Measurements from ENCODE around the gene ZNF692. TPM values are rescaled to one million over a fixed set of nuclear protein-coding genes. Genes with fewer than 3 reads are reported as not detected.
"Not testable (repeated sequence)": the region's sequence is repeated elsewhere in the genome, so short reads cannot be mapped to it uniquely, and the experiment has no call there.

The ZNF692 gene
- polyA plus RNA-seq, 6 donors from 2014 or later = 3.1 to 16.1 (median 8.4) TPM

DNA sequence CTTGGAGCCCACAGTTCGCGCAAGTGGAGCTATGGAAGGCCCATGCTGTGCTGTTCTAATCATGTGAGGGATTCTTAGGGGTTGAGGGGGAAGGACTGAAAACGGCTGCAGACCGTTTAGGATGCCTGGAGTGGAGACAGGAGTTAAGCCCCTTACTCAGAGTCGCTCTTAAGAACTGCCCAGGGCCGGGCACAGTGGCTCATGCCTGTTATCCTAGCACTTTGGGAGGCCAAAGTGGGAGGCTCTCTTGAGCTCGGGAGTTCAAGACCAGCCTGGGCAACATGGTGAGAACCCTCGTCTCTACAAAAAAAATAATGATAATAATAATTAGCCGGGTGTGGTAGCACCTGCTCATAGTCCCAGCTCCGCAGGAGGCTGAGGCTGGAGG is 19.7 kb downstream of the ZNF692 start:
- ATAC-seq (ENCODE audit: low read depth in 2 of 2) (no peak), DNase-seq (peak; percentile 24)
- no peaks in the 10 kb centered on the region for H3K27me3 Mint-ChIP-seq
- peaks cover 21 to 41% (median 31%) of the 10 kb centered on the region in 3 donors for H3K4me1 Mint-ChIP-seq
- no peaks in the 10 kb centered on the region for H3K9me3 Mint-ChIP-seq
- H3K27ac Mint-ChIP-seq = peak overlapping the region in 3 of 6 donors; percentile 99 to 100 (median 99)
- H3K36me3 Mint-ChIP-seq = no peaks in the 10 kb centered on the region
- H3K4me3 Mint-ChIP-seq = no peak overlapping the region

DNA sequence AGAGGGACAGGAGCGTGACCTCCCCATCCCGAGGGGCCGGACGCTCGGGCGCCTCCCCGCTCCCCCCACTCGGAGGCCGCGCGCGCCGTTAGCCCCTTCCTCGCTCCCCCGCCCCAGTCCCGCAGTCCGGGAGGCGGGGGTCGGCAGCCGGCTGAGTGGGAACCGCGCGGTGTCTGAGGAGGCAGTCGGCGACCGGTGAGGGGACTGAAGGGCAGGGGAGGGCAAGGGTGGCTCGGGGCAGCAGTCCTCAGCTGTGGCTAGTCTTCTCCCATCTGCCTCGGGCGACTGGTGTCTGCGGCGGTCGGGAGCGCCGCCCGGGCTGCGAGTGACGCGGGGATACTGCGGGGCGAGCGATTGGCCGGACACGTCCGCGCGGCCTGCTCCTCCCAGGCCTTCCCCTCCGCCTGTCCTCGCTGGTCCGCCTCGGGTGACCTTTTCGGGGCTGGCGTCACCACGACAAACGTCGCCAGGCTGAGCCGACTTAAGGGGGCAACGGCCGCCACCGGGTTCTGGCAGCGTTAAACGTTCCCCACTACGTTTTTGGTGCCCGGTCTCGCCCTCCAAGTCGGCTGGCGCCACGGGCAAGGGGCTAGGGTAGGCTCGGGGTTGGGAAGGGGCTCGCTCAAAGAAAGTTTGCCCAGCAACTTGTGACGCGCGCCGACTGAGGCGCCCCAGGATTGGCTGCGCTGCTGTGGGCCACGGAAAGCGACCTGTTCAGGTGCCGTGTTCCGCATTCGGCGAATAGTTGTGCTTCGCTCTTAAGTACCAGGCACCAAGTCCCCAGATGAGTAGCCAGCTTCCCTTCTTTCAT is 20.3 kb downstream of the ZNF692 start:
- H3K36me3 Mint-ChIP-seq = no peaks in the 10 kb centered on the region
- no peak overlapping the region for H3K4me3 Mint-ChIP-seq
- DNase-seq = peak; percentile 91
- H3K9me3 Mint-ChIP-seq = no peaks in the 10 kb centered on the region
- H3K27me3 Mint-ChIP-seq = no peaks in the 10 kb centered on the region
- peaks cover 21 to 39% (median 31%) of the 10 kb centered on the region in 3 donors for H3K4me1 Mint-ChIP-seq
- peak; percentile 71 to 72 for ATAC-seq (ENCODE audit: low read depth in 2 of 2)
- H3K27ac Mint-ChIP-seq = peak overlapping the region in 3 of 6 donors; percentile 99 to 100 (median 99)

DNA sequence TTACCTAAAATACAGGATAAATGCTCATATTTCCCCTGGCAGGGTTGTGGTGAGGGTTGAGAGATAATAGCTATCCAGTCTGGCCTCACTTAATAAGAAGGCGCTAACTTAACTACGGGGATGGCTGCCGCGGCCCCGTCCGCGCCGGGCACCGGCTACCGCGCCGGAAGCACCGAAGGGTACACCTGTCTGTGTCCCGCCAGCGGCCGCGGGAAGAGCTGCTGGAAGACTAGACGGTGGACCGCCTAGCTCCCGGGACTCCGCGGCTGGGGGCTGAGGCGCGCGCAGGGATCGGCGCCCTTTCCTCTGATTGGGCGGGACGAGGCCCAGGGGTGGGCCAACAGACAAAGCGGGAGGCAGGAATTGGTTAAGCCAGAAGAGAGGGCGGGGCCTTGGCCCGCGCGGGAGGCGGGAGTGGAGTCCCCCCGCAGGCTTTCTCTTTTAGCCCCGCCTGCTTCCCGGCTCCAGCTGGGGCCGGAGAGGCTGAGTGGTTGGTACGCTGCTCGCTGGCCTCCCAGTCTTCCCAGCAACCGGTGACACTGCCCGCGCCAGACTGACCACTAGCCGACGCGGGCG is 21.0 kb downstream of the ZNF692 start, which contains the start of gene ZNF672:
ZNF672 (plus strand) TSS at position 444 of the 576 bp plus-strand sequence. CDS start 9,051 bp downstream, outside the sequence.
- ATAC-seq (ENCODE audit: low read depth in 2 of 2) (peak; percentile 73 to 74), DNase-seq (peak; percentile 93)
- Mint-ChIP-seq H3K36me3 (no peaks in the 10 kb centered on the region), H3K27ac (peak within 1 kb of the TSS in 3 of 6 donors; percentile 99 to 100 (median 99)), H3K4me3 (no peak within 1 kb of the TSS), H3K27me3 (no peaks in the 10 kb centered on the region), H3K9me3 (no peaks in the 10 kb centered on the region), H3K4me1 (peaks cover 21 to 36% (median 31%) of the 10 kb centered on the region in 3 donors)

- DNase-seq (no peak), ATAC-seq (ENCODE audit: low read depth in 2 of 2) (no peak)
- Mint-ChIP-seq H3K4me3 (no peak overlapping the region), H3K36me3 (no peaks in the 10 kb centered on the region), H3K27ac (peak overlapping the region in 2 of 6 donors; percentile 82 to 100), H3K9me3 (no peaks in the 10 kb centered on the region), H3K27me3 (no peaks in the 10 kb centered on the region), H3K4me1 (peaks cover 17 to 32% (median 27%) of the 10 kb centered on the region in 3 donors)
Measured at GRCh38 chr1:248837045-248837780, 21.7 kb downstream of the ZNF692 start.

GRCh38 chr1:248834343-248834940 is 24.4 kb downstream of the ZNF692 start:
- H3K9me3 Mint-ChIP-seq = no peaks in the 10 kb centered on the region
- DNase-seq (no peak), ATAC-seq (ENCODE audit: low read depth in 2 of 2) (no peak)
- H3K4me3 Mint-ChIP-seq = no peak overlapping the region
- no peaks in the 10 kb centered on the region for H3K27me3 Mint-ChIP-seq
- H3K4me1 Mint-ChIP-seq = peaks cover 6 to 9% (median 7%) of the 10 kb centered on the region in 3 donors
- no peaks in the 10 kb centered on the region for H3K36me3 Mint-ChIP-seq
- no peak overlapping the region for H3K27ac Mint-ChIP-seq

- DNase-seq (no peak), ATAC-seq (ENCODE audit: low read depth in 2 of 2) (no peak)
- H3K4me1 Mint-ChIP-seq = peaks cover 2 to 8% (median 7%) of the 10 kb centered on the region in 3 donors
- peaks cover 0 to under 1% (median 0%) of the 10 kb centered on the region in 7 donors for H3K9me3 Mint-ChIP-seq
- H3K36me3 Mint-ChIP-seq = peaks cover 0 to 2% of the 10 kb centered on the region in 2 donors
- no peaks in the 10 kb centered on the region for H3K27me3 Mint-ChIP-seq
- H3K27ac Mint-ChIP-seq = no peak overlapping the region
- no peak overlapping the region for H3K4me3 Mint-ChIP-seq
Measured at GRCh38 chr1:248831842-248832241, 27.0 kb downstream of the ZNF692 start.

GRCh38 chr1:248830718-248831017 is 28.2 kb downstream of the ZNF692 start:
- not testable (repeated sequence) for ATAC-seq (ENCODE audit: low read depth in 2 of 2); H3K27ac Mint-ChIP-seq

DNA sequence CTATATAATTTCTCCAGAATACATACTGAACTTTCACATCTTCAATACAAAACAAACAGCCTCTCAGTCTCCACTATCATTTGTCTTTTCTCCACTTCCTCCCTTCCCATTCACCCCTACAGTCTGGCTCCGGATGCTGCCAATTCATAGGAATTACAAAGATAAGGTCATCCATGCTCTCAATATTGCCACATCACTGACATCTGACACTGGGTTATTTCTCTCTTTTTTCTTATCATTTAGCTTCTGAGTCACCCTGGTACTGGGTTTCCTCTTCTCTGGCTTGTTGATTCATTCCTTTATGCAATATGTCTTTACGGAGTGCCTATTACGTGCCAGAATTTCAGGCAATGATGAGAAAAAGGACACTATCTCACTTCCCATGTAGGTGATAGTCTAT is 30.0 kb downstream of the ZNF692 start:
- peak overlapping the region in 1 of 8 donors; percentile 41 for H3K4me3 Mint-ChIP-seq
- H3K27ac Mint-ChIP-seq = peak overlapping the region in 1 of 6 donors; percentile 82
- H3K27me3 Mint-ChIP-seq = no peaks in the 10 kb centered on the region
- ATAC-seq (ENCODE audit: low read depth in 2 of 2) = no peak
- DNase-seq = no peak
- H3K36me3 Mint-ChIP-seq = peaks cover 0 to 25% of the 10 kb centered on the region in 2 donors
- H3K4me1 Mint-ChIP-seq = peaks cover 28 to 32% (median 31%) of the 10 kb centered on the region in 3 donors
- H3K9me3 Mint-ChIP-seq = peaks cover 0 to 3% (median 0%) of the 10 kb centered on the region in 7 donors

More at GRCh38 chr1:248830718-248831017, 28.2 kb downstream of the ZNF692 start:
- H3K4me3 Mint-ChIP-seq, H3K9me3 Mint-ChIP-seq, H3K27me3 Mint-ChIP-seq, DNase-seq, H3K36me3 Mint-ChIP-seq: not testable (repeated sequence)
- peaks cover 10 to 15% (median 15%) of the 10 kb centered on the region in 3 donors for H3K4me1 Mint-ChIP-seq

- H3K36me3 Mint-ChIP-seq = peaks cover 0 to 25% of the 10 kb centered on the region in 2 donors
- H3K4me3 Mint-ChIP-seq = peak within 1 kb of the TSS; percentile 93 to 100 (median 98)
- peak; percentile 94 for DNase-seq
- peak within 1 kb of the TSS; percentile 95 to 99 (median 98) for H3K27ac Mint-ChIP-seq
- peak; percentile 81 to 85 for ATAC-seq (ENCODE audit: low read depth in 2 of 2)
- no peaks in the 10 kb centered on the region for H3K27me3 Mint-ChIP-seq
- peaks cover 40 to 59% (median 55%) of the 10 kb centered on the region in 3 donors for H3K4me1 Mint-ChIP-seq
- peaks cover 0 to 3% (median 0%) of the 10 kb centered on the region in 7 donors for H3K9me3 Mint-ChIP-seq
Measured at GRCh38 chr1:248825909-248826760, 32.8 kb downstream of the ZNF692 start, which contains the start of gene SH3BP5L. Gene SH3BP5L (minus strand): TSS chr1:248825915. CDS start chr1:248824935, 980 bp downstream.

GRCh38 chr1:248825573-248825908 is 33.3 kb downstream of the ZNF692 start:
- peak overlapping the region; percentile 93 to 100 (median 98) for H3K4me3 Mint-ChIP-seq
- peaks cover 0 to 3% (median 0%) of the 10 kb centered on the region in 7 donors for H3K9me3 Mint-ChIP-seq

GRCh38 chr1:248825136-248825535 is 33.7 kb downstream of the ZNF692 start:
- no peak for ATAC-seq (ENCODE audit: low read depth in 2 of 2)
- H3K4me3 Mint-ChIP-seq = peak overlapping the region; percentile 93 to 100 (median 98)
- no peak for DNase-seq
- peaks cover 45 to 69% (median 65%) of the 10 kb centered on the region in 3 donors for H3K4me1 Mint-ChIP-seq
- peaks cover 0 to 25% of the 10 kb centered on the region in 2 donors for H3K36me3 Mint-ChIP-seq
- H3K9me3 Mint-ChIP-seq = peaks cover 0 to 3% (median 0%) of the 10 kb centered on the region in 7 donors
- peak overlapping the region in 5 of 6 donors; percentile 95 to 99 (median 98) for H3K27ac Mint-ChIP-seq
- no peaks in the 10 kb centered on the region for H3K27me3 Mint-ChIP-seq

More at GRCh38 chr1:248825573-248825908, 33.3 kb downstream of the ZNF692 start:
- Mint-ChIP-seq H3K4me1 (peaks cover 43 to 65% (median 61%) of the 10 kb centered on the region in 3 donors), H3K27ac (peak overlapping the region; percentile 95 to 99 (median 98)), H3K27me3 (no peaks in the 10 kb centered on the region), H3K36me3 (peaks cover 0 to 25% of the 10 kb centered on the region in 2 donors)
- no peak for ATAC-seq (ENCODE audit: low read depth in 2 of 2)
- DNase-seq = no peak

DNA sequence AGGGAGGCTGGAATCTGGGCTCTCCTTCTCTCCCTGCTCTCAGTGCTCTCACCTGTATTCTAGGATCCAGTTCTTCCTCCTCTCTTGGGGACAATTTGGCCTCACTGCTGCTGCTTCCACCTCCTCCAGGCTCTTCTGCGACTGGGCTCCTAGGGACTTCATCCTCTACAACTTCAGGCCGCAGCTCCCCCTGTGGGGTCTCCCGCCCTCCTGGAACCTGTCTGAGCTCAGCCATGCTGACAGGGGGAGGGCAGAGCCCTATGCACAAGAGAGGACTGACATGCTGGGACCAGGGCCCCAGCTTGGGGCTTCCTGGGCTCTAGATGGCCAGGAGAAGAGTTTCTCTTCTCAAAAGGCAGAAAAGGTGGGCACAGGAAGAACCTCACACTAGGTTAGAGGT is 34.2 kb downstream of the ZNF692 start:
- peaks cover 0 to 25% of the 10 kb centered on the region in 2 donors for H3K36me3 Mint-ChIP-seq

More for the DNA sequence above, 34.2 kb downstream of the ZNF692 start:
- ATAC-seq (ENCODE audit: low read depth in 2 of 2) (no peak), DNase-seq (no peak)
- Mint-ChIP-seq H3K4me3 (peak overlapping the region; percentile 93 to 100 (median 98)), H3K4me1 (peaks cover 45 to 71% (median 69%) of the 10 kb centered on the region in 3 donors), H3K27me3 (no peaks in the 10 kb centered on the region), H3K9me3 (peaks cover 0 to 3% (median 0%) of the 10 kb centered on the region in 7 donors), H3K27ac (peak overlapping the region in 4 of 6 donors; percentile 43 to 95 (median 82))

Measured in naive B cell (primary cell).